EL (cell line): ENCODE data around the gene ZNF232.
"Not testable (repeated sequence)": the region's sequence is repeated elsewhere in the genome, so short reads cannot be mapped to it uniquely, and the experiment has no call there.

Experiments
- DNase-seq: peaks from one replicate; pipeline ENCODE4 v3.0.0-alpha.2; 2016

ZNF232 gene

GRCh38 chr17:5111402-5112204 is at the start of gene ZNF232:
ZNF232 (minus strand) TSS chr17:5111878; CDS start chr17:5111822, 56 bp downstream.
- DNase-seq: peak; percentile 94

- not testable (repeated sequence) for DNase-seq
Observed at GRCh38 chr17:5160702-5161101, 49.0 kb upstream of the ZNF232 start.

DNA sequence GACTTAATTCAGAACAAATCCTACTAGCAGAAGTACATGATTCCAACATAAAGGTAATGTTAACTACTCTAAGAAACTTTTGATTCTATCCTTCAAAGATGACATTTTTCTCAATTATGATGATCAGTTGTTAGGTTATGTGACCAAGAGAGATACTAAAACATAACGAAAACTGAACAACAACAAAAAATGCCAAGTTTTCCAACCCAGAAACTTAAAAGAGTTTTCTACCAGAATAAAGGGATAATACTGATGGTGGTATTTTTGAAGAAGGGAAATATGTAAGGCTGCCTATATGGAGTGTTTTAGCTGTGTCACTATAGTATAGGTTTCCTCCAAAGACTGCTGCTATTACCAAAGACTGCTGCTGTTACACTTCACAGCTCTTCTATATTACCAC is 34.4 kb upstream of the ZNF232 start:
- DNase-seq: not testable (repeated sequence)

DNA sequence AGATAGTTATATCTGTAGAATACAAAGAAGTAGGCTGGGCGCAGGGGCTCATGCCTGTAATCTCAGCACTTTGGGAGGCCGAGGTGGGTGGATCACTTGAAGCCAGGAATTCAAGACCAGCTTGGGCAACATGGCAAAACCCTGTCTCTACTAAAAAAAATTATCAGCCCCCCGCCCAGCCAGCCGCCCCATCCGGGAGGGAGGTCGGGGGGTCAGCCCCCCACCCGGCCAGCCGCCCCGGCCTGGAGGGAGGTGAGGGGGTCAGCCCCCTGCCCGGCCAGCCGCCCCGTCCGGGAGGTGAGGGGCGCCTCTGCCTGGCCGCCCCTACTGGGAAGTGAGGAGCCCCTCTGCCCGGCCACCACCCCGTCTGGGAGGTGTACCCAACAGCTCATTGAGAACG is 31.2 kb upstream of the ZNF232 start:
- not testable (repeated sequence) for DNase-seq

DNA sequence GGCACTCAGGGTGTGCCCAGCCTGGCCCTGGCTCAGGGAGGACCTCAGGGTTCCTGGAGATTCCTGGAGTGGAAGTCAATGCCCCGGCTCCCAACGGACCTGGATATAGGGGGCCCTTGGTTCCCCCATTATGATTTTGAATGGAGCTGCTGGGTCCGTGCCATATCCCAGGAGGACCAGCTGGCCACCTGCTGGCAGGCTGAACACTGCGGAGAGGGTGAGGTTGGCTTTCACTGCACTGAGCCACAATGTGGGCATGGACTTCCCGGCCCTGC is 27.7 kb upstream of the ZNF232 start:
- no peak for DNase-seq

DNA sequence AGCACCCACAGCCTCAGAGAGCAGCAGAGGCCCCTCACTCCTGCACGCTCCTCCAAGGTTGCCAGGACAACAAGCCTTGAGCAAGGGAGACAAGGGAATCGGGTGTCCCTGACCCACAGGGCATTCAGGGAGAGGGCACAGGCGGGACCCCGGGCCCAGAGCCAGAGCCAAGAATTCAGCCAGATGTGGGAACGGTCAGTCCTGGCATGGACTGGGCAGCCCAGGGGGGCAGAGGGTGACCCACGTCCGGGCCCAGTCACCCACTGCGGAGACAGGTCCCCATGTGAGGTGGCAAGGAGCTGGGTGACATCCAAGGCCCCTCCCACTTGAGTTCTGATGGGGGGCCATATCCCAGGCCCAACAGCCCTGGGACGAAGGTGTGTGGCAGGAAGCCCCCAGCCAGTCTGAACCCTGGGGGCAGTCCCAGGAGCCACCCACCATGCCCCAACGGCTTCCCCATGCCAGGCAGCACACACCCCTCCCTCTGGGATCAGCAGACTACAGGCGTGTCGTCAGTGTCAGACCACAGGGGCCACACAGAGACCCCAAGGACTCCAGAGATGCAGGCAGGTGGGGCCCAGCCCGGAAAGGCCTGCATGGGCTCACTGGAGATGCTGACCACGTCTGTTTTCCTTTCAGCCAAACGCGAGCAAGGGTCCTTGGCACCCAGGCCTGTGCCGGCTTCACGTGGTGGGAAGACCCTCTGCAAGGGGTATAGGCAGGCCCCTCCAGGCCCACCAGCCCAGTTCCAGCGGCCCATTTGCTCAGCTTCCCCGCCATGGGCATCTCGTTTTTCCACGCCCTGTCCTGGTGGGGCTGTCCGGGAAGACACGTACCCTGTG is 27.2 kb upstream of the ZNF232 start:
- DNase-seq: no peak

DNA sequence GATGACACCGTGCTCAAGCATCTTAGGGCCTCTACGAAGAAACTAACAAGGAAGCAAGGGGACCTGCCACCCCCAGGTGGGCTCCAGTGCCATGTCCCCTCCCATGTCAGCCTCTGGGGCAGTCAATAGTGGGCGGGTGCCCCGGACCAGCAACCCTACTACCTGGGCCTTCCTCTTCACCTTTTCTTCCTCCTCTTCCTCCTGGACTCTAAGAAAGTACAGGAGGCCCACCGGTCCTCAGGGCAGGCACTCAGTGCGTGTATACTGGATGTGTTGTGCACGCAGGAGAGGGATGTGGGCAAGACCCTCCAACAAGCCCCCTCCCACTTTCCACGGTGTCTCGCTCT is 26.5 kb upstream of the ZNF232 start:
- not testable (repeated sequence) for DNase-seq

DNA sequence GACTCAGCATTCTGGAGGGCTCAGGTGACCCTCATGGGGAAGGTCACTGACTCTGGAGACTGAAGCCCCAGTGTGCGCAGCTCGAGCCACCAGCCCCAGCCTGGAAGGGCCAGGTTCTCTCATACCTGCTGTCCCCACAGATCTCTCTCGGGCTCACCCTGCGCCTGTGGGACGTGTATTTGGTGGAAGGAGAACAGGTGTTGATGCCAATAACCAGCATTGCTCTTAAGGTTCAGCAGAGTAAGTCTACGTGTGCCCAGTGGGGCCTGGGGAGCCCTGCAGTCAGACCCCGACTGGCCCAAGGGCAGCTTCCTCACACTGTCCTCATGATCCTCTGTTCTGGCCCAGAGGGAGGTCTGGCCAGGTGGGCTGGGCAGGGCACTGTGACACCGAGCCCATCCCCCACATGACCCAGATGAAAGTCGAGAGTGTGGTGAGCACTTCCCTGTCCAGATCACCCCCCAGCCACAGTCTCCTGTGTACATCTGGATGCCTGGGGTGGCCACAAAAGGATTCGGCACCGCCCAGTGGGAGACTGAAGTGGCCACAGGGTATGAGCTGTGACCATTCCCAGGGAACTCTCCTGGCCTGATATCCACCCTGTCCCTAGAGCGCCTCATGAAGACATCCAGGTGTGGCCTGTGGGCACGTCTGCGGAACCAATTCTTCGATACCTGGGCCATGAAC is 26.0 kb upstream of the ZNF232 start:
- DNase-seq: not testable (repeated sequence)

GRCh38 chr17:5136580-5137412 is 25.1 kb upstream of the ZNF232 start:
- not testable (repeated sequence) for DNase-seq

GRCh38 chr17:5135726-5136579 is 24.3 kb upstream of the ZNF232 start:
- no peak for DNase-seq

GRCh38 chr17:5135131-5135712 is 23.5 kb upstream of the ZNF232 start:
- not testable (repeated sequence) for DNase-seq

GRCh38 chr17:5134571-5134970 is 22.9 kb upstream of the ZNF232 start:
- not testable (repeated sequence) for DNase-seq

DNA sequence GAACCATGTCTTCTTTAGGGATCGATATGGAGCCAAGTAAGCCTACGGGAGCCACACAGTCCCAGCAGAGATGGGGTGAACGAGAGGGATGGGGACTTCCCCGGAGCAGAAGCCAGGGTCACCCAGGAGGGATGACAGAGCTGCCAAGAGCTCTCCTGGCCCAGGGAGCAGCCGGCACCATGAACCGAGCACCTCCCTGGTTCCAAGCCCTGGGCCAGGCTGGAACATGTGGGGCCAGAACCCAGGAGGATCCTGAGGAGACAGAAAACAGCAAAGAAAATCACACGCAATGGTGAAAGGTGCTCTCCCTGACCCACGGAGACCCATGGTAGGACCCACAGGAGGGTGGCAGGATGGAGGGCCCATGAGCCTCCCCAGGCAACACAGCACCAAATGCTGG is 22.3 kb upstream of the ZNF232 start:
- DNase-seq: not testable (repeated sequence)

DNA sequence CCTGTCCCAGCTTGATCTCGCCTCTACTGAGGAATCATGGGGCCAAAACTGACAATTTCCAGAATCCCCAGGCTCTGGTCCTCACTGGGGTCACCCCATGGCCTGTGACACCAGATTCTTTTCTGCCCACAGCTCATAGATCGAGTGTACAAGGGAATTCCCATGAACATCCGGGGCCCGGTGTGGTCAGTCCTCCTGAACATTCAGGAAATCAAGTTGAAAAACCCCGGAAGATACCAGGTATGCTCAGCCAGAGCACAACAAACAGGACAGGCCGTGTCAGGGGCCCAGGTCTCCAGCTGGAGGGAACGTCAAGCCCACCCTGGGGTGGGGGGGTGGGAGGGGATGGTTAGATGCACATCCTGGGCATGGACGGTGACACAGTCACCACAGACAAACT is 21.6 kb upstream of the ZNF232 start:
- DNase-seq: no peak

GRCh38 chr17:5132503-5133225 is 21.0 kb upstream of the ZNF232 start:
- not testable (repeated sequence) for DNase-seq

GRCh38 chr17:5131799-5132502 is 20.3 kb upstream of the ZNF232 start:
- not testable (repeated sequence) for DNase-seq

GRCh38 chr17:5131146-5131715 is 19.6 kb upstream of the ZNF232 start:
- DNase-seq: no peak

DNA sequence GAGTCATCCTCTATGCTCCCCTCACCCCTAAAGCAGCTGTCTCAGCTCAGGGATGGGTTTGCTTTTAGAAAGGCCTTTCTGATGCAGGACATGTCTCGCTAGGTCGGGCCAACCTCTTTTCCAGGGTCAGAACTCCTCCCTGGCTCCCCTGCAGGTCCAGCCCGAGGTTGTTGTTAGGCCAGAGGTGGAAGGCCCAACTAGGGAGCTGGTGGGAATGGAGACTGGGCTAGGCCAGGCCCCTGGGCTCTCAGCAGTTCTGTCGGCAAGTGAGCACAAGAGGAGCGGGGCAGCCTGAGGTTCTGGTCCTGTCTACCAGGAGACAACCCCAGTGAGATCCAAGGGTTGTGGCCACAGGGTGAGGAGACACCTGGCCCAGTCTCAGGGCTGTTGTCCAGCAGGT is 19.0 kb upstream of the ZNF232 start:
- not testable (repeated sequence) for DNase-seq

- not testable (repeated sequence) for DNase-seq
Observed at GRCh38 chr17:5130261-5130660, 18.6 kb upstream of the ZNF232 start.

- DNase-seq: not testable (repeated sequence)
Observed at GRCh38 chr17:5129770-5130169, 18.1 kb upstream of the ZNF232 start.
